Right ventricle myocardium superior (tissue), 1 donor: ENCODE data around the gene PDE6B. TPM values are rescaled to one million over a fixed set of nuclear protein-coding genes. Genes with fewer than 3 reads are reported as not detected.

Experiments
- ATAC-seq: fragments of 200-7000 bp; cut with Tn5 transposase; one replicate; pipeline ENCODE4 v1.9.1; 2020; ENCODE audit warnings: mild to moderate bottlenecking; ENCODE audit not compliant: poor library complexity
- DNase-seq: peaks from one replicate; pipeline ENCODE4 v3.0.0-alpha.2; 2020
- intact Hi-C: fragments of 100-400 bp; cut with DNase I; formaldehyde crosslinking; loops from one replicate; pipeline ENCODE4 v1.11.2; 2022
- total RNA-seq: library from RNA; stranded (reverse); fragmentation: NEBNext Ultra II Directional; extraction: Animal tissue kit (Norgen Biotek cat#: 25700); gene quantifications from one replicate; pipeline ENCODE4 v1.2.1, GENCODE V29; 2021
- donor health status: DM: no; HTN: yes; CAD: no; lungs with severe emphysema.

The PDE6B gene
- total RNA-seq, 1 donor from 2014 or later: 1.1 TPM

GRCh38 chr4:651884-652642 lies 26.7 kb downstream of the PDE6B start:
- no peak for DNase-seq
- ATAC-seq: no peak
- intact Hi-C loops: no loop called here

- no peak for DNase-seq
Observed at GRCh38 chr4:653080-653821, 27.9 kb downstream of the PDE6B start.

GRCh38 chr4:653831-654502 lies 28.6 kb downstream of the PDE6B start:
- intact Hi-C loops: no loop called here
- ATAC-seq (no peak), DNase-seq (no peak)

More at GRCh38 chr4:653080-653821, 27.9 kb downstream of the PDE6B start:
- intact Hi-C loops: no loop called here
- ATAC-seq: no peak

GRCh38 chr4:654503-654845 lies 29.1 kb downstream of the PDE6B start:
- ATAC-seq: no peak
- intact Hi-C loops: no loop called here
- DNase-seq: no peak

- DNase-seq: no peak
- ATAC-seq: no peak
- intact Hi-C loops: no loop called here
Observed at GRCh38 chr4:654871-655463, 29.6 kb downstream of the PDE6B start.

- ATAC-seq: no peak
- intact Hi-C loops: no loop called here
- DNase-seq: no peak
Observed at GRCh38 chr4:655464-656151, 30.2 kb downstream of the PDE6B start.

GRCh38 chr4:656436-657337 lies 31.3 kb downstream of the PDE6B start:
- intact Hi-C loops: no loop called here
- ATAC-seq (no peak), DNase-seq (peak; percentile 42)

GRCh38 chr4:657338-657833 lies 32.0 kb downstream of the PDE6B start:
- DNase-seq (no peak), ATAC-seq (no peak)
- intact Hi-C loops: no loop called here

- ATAC-seq: no peak
- intact Hi-C loops: no loop called here
- DNase-seq: peak; percentile 34
Observed at GRCh38 chr4:657834-658667, 32.7 kb downstream of the PDE6B start.

- ATAC-seq (no peak), DNase-seq (peak; percentile 35)
- intact Hi-C loops: no loop called here
Observed at GRCh38 chr4:658681-659667, 33.6 kb downstream of the PDE6B start.

GRCh38 chr4:659851-660250 lies 34.5 kb downstream of the PDE6B start:
- ATAC-seq (no peak), DNase-seq (no peak)
- intact Hi-C loops: no loop called here

- intact Hi-C loops: no loop called here
- ATAC-seq (no peak), DNase-seq (no peak)
Observed at GRCh38 chr4:660401-660800, 35.0 kb downstream of the PDE6B start.

- ATAC-seq (no peak), DNase-seq (no peak)
- intact Hi-C loops: no loop called here
Observed at GRCh38 chr4:661231-661630, 35.9 kb downstream of the PDE6B start.

- intact Hi-C loops: no loop called here
- ATAC-seq: no peak
- peak; percentile 34 for DNase-seq
Observed at GRCh38 chr4:661881-662761, 36.7 kb downstream of the PDE6B start.

- DNase-seq (no peak), ATAC-seq (no peak)
- intact Hi-C loops: no loop called here
Observed at GRCh38 chr4:663046-663437, 37.7 kb downstream of the PDE6B start.
